Kidney tubule cell (primary cell): ENCODE data around the gene PLN.

ENCODE experiments used
- DNase-seq: peaks from one replicate; pipeline ENCODE4 v3.0.0-alpha.2; 2018; ENCODE audit warnings: low spot score

The PLN gene

DNA sequence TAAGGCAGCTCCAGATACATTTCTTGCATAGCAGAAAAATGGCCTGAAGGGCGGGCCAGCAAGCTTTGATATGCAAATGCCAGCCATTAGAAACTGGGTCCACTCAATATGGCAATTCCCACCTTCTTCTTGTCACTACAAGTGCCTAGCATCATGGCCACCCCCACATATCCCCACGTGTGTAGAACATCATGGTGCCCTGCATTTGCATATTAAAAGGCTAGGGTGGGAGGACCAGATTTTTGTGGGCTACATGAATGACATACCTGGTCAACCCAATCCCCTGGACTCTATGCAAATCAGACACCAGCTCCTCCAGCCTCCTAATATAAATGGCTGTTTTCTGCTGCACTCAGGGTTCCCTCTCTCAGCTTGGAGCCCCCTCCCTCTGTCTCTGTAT lies 31.7 kb downstream of the PLN start:
- DNase-seq, result no peak

- DNase-seq, result peak; percentile 80
Measured at GRCh38 chr6:118580585-118581419, 32.7 kb downstream of the PLN start.

DNA sequence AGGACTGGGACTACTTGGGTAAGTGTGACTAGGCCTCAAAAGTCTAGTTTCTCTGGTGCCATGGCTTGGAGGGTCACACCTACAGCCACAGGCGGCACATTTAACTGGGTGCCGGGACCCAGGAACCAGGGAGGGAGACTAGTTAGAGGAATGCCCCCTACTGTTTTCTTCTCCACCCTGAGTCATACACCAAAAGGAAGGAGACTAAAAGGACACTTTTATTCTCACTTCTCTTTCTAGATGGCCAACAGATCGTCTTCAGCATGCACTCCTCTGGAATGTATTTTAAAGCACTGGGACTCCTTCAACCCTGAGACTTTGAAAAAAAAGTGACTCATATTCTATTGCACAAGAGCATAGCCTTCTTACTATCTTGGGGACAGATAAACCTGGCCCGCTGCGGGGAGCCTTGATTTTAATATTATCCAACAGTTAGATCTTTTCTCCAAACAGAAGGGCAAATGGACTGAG lies 33.4 kb downstream of the PLN start:
- DNase-seq, result peak; percentile 40

DNA sequence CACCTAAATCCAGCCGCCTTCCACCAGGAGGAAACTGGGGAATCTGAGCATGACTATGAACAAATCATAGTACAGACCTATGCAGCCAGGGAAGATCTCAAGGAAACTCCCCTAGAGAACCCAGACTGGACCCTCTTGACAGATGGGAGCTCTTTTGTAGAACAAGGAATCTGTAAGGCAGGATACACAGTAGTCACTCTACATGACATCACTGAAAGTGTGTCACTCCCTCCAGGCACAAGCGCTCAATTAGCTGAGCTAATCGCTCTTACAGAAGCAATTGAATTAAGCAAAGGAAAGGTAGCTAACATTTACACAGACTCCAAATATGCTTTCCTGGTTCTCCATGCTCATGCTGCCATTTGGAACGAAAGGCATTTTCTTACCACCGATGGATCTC lies 36.8 kb downstream of the PLN start:
- no peak for DNase-seq

- DNase-seq, result peak; percentile 72
Measured at GRCh38 chr6:118586746-118587485, 38.8 kb downstream of the PLN start.

DNA sequence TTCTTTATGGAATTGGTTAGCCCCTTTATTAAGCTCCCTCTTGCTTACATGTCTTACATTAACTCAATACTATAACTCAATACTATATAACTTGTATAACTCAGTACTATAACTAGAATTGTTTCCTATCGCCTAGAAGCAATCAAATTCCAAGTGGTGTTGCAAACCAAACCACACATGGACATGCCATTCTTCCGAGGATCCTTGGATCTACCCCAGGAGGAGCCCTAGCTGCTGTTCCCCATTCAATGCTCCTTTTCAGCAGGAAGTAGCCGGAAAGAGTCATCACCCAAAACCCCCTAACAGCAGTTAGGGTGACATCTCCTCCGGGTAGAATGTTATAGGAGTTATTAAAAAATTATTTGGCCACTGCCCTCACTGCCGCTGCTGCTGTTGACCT lies 40.5 kb downstream of the PLN start:
- DNase-seq, result no peak

DNA sequence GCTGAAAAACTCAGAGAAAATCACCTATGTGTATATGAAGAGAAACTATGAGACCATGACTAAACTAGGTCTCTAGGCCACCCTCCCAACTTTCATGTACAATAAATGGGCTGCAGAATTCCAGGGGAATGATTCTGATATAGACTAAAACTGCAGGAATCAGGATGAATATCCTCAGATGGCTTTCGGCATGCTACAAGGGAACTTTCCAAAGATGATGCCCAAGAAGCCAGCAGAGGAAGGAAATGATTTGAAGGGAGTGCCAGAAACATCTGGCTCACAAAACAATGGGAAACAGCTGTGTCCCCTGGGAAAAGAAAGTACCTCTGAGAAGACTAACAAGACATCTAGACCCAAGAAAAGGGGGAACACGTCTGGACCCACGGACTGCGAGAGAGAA lies 41.1 kb downstream of the PLN start:
- no peak for DNase-seq

DNA sequence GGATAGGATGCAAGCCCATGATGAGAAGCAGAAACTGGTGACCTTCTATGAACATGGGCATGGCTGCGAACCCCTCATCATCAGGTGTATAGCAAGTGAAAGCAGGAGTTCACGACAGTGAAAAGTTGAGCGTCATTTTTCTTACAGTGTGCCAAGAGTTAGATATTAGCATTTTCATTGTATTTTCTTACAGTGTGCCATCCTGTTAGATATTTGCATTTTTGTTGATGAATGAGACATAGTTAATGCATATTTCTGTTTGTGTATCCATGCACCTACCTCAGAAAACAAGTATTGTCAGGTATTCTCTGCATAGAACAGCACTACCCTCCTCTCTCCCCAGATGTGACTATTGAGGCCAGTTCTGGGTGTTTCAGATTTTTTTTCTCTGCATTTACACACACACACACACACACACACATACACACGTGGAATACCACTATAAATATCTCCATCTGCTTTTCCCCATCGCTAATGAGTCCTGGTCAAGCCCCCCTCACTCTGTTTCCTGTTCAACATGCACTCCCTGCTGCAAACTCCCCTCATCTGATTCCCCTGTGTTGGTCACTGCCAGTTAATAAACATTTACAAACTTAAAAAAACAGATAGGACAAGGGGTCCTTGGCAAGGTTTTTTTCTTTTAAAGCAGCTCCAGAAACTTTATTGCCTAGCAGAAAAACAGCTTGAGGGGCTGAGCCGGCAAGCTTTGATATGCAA lies 41.7 kb downstream of the PLN start:
- no peak for DNase-seq

- no peak for DNase-seq
Measured at GRCh38 chr6:118591897-118592296, 43.8 kb downstream of the PLN start.

DNA sequence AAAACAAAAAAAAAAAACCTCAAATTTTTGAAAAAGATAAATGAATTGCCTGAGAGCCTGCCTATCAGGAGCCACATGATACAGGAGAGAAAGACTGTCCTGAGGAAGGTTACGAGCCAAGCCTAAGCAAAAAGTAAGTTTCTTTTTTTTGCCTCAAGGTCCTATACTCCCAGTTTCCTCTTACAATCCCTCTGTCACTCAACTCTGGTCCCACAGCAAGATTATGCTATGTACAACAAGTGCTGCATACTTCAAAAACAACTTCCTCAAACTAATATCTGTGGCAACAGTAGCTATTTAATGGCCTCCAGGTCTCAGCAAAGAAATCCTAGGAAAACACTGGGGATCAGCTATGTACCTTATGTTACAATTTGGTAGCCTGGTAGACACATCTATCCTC lies 46.8 kb downstream of the PLN start:
- no peak for DNase-seq

GRCh38 chr6:118596774-118597320 lies 48.8 kb downstream of the PLN start:
- no peak for DNase-seq

DNA sequence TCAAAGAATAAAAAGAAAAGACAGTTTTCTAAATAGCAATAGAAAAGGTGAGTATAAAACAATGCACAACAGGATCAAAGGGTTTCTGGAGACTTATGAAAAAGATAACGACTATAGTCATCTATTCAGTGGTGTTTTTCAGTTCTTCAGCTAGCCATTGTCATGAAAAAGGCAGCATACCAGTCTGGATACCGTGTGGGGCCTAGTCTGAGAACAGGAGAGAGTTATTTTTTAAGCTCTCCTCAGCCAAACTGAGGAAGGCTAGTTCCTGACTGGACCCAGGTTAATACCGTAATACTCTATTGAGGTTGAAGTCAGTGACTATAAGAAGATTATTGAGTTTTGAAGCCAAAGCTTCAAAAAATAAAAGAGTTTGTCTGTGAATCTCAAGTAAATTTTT lies 49.5 kb downstream of the PLN start:
- no peak for DNase-seq

GRCh38 chr6:118598324-118598723 lies 50.2 kb downstream of the PLN start:
- DNase-seq, result no peak

- DNase-seq, result no peak
Measured at GRCh38 chr6:118602300-118602699, 54.2 kb downstream of the PLN start.

- DNase-seq, result no peak
Measured at GRCh38 chr6:118603372-118603771, 55.3 kb downstream of the PLN start.

DNA sequence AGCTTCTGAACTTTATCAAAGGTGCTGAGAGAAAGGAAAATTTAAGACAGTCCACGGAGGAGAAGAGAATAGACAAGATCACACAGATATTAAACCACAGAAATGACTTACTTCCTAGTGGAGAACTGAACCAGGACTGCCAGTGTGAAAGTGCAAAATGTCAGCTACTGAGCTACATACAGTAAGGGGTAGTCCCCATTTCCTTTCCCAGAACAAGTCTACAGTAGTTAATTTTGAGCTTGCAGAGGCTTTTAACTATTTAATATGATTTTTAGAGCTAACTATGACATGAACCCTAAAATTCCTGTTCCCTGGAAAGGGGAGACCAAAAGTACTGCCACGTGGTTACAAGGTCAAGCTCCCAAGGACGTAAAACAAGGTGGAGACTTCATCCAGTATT lies 58.2 kb downstream of the PLN start:
- no peak for DNase-seq

- no peak for DNase-seq
Measured at GRCh38 chr6:118606858-118607257, 58.8 kb downstream of the PLN start.
